T follicular helper cell (primary cell): ENCODE measurements around the gene BEGAIN.
"Not testable (repeated sequence)": the region's sequence is repeated elsewhere in the genome, so short reads cannot be mapped to it uniquely, and the experiment has no call there.

Experiments
- DNase-seq: peaks from one replicate; pipeline ENCODE4 v3.0.0-alpha.2; 2020; ENCODE audit warnings: low read depth

The BEGAIN gene

DNA sequence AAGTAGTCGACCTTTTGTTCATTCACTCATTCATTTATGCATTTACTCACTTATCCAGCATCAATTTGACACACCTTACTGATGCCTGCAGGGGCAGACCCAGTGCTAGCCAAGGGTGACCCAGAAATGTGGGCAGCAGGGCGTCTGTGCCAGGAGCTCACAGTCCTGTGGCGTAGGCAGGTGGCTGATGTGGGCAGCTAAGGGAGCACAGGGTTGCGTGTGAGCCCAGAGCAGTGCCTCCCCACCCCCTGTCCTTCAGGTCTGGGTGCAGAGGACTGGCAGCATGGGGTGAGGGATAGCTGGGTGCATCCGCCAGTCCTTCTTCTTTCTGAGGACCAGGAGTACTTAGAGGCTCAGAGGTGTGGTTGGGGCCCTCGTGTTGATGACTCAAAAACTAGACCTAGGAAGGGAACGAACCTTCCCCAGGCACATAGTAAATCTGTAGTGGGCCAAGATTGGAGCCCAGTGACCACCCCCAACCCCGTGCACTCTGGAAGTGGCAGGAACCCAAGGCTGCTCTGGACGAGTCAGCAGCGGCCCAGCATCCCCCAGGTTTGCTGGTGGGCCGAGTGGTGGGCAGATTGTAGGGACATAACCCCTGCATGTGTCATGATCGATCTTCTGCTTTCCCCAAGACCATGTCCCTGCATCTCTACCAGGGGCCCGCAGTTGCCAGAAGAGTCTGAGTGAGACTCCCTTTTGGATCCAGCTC lies 63.9 kb downstream of the BEGAIN start:
- no peak for DNase-seq

DNA sequence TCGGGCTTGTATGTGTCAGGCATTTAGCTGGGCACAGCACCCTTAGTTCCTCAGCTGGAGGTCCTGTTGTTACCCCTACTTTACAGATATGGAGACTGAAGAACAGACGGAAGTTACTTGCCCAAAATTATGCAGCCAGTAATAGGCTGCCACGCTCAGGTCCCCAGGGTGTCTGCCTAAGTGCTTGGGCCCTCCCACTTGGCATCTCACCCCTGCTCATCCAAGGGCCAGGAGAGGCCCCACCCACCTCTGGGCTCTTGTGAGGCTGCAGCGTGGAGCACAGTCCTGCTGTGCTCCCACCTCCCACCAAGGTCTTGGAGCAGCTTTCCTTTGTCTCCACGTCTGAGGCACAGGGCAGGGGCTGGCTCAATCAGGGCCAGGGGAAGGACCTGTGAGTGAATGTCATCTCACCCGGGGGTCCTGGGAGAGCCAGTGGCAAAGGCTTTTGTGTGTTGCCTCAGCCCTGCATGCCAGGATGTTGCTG lies 64.6 kb downstream of the BEGAIN start:
- no peak for DNase-seq

GRCh38 chr14:100506053-100506452 lies 81.2 kb downstream of the BEGAIN start:
- not testable (repeated sequence) for DNase-seq

- no peak for DNase-seq
These were observed 82.7 kb downstream of the BEGAIN start for GRCh38 chr14:100504372-100505078.

DNA sequence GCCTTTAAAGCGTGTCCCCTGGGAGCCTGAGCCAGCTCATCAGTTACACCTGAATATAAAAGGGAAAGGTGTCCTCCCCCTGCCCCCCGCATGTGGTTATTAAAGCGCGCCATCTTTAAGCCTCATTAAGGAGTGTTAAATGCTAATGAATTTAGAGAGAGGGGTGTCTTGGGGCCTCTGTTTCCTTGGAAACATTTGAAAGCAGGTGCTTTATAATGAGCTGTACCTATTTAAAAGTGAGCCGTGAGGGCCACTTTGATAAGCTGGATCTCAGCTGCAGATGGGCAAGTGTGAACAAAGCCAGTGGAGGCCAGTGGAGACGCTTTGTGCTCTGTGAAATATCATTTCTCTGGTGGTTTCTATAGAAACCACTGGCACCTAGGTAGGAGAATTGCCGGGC lies 84.0 kb downstream of the BEGAIN start:
- DNase-seq, result no peak

DNA sequence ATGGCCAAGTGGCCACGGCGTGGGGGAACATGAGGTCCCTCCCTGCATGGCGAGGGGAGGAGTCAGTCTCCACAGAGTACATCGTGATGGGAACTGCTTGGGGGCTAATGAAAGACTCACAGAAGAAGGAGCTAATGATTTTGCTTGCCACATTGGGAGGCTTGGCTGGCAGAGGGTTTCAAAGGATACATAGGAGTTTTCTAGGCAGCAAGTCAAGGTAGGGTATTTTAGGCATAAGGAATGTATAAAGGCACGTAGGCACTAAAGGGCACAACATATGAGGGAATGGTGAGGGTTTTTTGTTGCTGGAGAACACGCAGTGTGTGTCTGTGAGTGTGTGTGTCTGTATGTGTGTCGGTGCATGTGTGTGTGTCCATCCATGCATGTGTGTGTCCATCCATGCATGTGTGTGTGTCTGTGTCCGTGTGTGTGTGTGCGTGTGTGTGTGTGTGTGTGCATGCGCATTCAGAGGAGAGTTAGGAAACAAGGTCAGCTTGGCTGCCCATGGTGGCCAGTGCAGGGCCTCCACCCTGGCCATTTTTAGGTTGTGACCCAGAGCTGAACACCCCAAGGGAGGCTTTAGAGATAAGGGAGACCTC lies 84.5 kb downstream of the BEGAIN start:
- no peak for DNase-seq

GRCh38 chr14:100500128-100500527 lies 87.1 kb downstream of the BEGAIN start:
- no peak for DNase-seq

- DNase-seq, result no peak
These were observed 89.1 kb downstream of the BEGAIN start for GRCh38 chr14:100498068-100498467.

DNA sequence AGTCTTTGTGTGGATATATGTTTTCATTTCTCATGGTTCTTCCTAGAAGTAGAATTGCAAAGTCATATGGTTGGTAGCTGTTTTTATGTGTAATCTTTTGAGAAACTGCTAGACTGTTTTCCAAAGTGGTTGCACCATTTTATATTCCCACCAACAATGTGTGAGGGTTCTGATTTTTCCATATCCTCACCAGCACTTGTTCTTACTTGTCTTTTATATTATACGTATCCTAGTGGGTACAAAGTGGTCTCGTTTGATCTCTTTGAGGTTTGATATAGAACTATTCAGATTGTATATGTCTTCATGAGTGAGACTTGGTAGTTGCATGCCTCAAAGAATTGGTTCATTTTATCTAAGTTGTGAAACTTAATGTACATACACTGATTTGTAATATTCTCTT lies 91.3 kb downstream of the BEGAIN start:
- no peak for DNase-seq

- DNase-seq, result no peak
These were observed 92.6 kb downstream of the BEGAIN start for GRCh38 chr14:100494645-100495044.

GRCh38 chr14:100490252-100490651 lies 97.0 kb downstream of the BEGAIN start:
- DNase-seq, result no peak

DNA sequence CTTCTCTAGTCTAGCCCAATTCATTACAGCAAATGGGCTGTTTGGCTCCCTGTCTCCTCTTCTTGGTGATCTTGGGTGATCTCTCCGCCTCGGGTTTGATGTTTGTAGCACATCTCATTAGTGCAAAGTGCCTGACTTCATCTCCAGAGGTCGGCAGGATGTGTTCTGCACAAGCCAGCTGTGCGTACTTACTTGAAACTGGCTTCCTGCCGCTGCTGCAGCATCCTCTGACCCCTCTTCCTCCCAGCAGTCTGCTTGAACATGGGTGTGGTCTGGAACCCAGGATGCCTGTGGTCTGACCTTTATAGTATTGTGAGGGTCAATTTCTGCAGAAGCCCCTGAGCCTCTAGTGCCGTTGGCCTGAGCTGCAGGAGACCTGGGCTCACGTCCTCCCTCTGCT lies 99.2 kb downstream of the BEGAIN start:
- DNase-seq, result no peak

GRCh38 chr14:100487304-100487703 lies 99.9 kb downstream of the BEGAIN start:
- DNase-seq, result no peak
